H1 (cell line): ENCODE data around the gene ARL5A. TPM values are rescaled to one million over a fixed set of nuclear protein-coding genes. Genes with fewer than 3 reads are reported as not detected.

Experiments
- CTCF ChIA-PET: fragments of 300-600 bp; sonication (Branson Sonifier 250); formaldehyde crosslinking; loops from one replicate; lab custom pipeline; 2021; ENCODE audit not compliant: partially characterized antibody; lab: Charles Lee
- POLR2A ChIA-PET: fragments of 300-600 bp; sonication (Branson Sonifier 250); formaldehyde crosslinking; loops from one replicate; lab custom pipeline; 2021; ENCODE audit warnings: inconsistent platforms; ENCODE audit not compliant: partially characterized antibody; lab: Charles Lee
- DNase-seq, 2 experiments: peaks; one replicate each; pipeline versions ENCODE4 v3.0.0 to v3.0.0-alpha.2; 2010 to 2022; ENCODE audit warnings: low spot score in 2 of 2, low read depth in 1 of 2, mixed read lengths in 1 of 2
- FAIRE-seq: peaks from 2 replicates; lab custom pipeline; 2011; peaks lifted over from hg19 to GRCh38; lab: Jason Lieb, UNC
- H2AFZ ChIP-seq: 2 replicates; pipeline ENCODE4 v1.8.1; 2012; ENCODE audit warnings: low read length, inconsistent platforms
- H2AK5ac ChIP-seq: 2 replicates; pipeline ENCODE4 v1.6.1; 2013; ENCODE audit warnings: low read depth, low read length
- H2BK120ac ChIP-seq: replicated peaks from 2 replicates; pipeline ENCODE3; 2013; ENCODE audit warnings: low read depth, low read length, inconsistent platforms
- H2BK12ac ChIP-seq: 2 replicates; pipeline ENCODE4 v1.6.1; 2013; ENCODE audit warnings: low read depth, low read length
- H2BK15ac ChIP-seq: 2 replicates; pipeline ENCODE4 v1.6.1; 2013; ENCODE audit warnings: low read length
- H2BK20ac ChIP-seq: 2 replicates; pipeline ENCODE4 v1.6.1; 2013; ENCODE audit warnings: low read length
- H2BK5ac ChIP-seq: 2 replicates; pipeline ENCODE4 v1.6.1; 2013; ENCODE audit warnings: low read depth, low read length
- H3K14ac ChIP-seq: 2 replicates; pipeline ENCODE4 v1.6.1; 2013; ENCODE audit warnings: inconsistent platforms; ENCODE audit not compliant: insufficient read length
- H3K18ac ChIP-seq: 2 replicates; pipeline ENCODE4 v1.6.1; 2013; ENCODE audit warnings: low read length; ENCODE audit errors: extremely low read depth
- H3K23ac ChIP-seq: 2 replicates; pipeline ENCODE4 v1.6.1; 2013; ENCODE audit warnings: inconsistent platforms; ENCODE audit not compliant: insufficient read length
- H3K23me2 ChIP-seq: 2 replicates; pipeline ENCODE4 v1.6.1; 2013; ENCODE audit warnings: low read depth, low read length
- H3K27ac ChIP-seq: 2 replicates; pipeline ENCODE4 v1.6.1; 2011; ENCODE audit warnings: low read depth, low read length, inconsistent platforms
- H3K27me3 ChIP-seq, 4 experiments: replicated peaks in 1 of 4; 1 replicate in 1 of 4; 2 replicates in 3 of 4; pipeline versions ENCODE4 v1.6.1 to v1.8.1; 2011 to 2013; ENCODE audit warnings: low read length in 3 of 4, mild to moderate bottlenecking in 3 of 4, inconsistent platforms in 2 of 4, mixed read lengths in 2 of 4, moderate library complexity in 1 of 4; ENCODE audit not compliant: control insufficient read depth in 3 of 4, insufficient read depth in 3 of 4; ENCODE audit errors: extremely low read depth in 1 of 4
- H3K36me3 ChIP-seq, 4 experiments: 2 replicates each; pipeline versions ENCODE4 v1.6.1 to v1.8.1; 2011 to 2013; ENCODE audit warnings: mild to moderate bottlenecking in 4 of 4, low read length in 3 of 4, moderate library complexity in 2 of 4, control low read depth in 1 of 4, inconsistent platforms in 1 of 4; ENCODE audit not compliant: insufficient read depth in 4 of 4, control insufficient read depth in 2 of 4
- H3K4ac ChIP-seq: replicated peaks from 2 replicates; pipeline ENCODE3; 2013; ENCODE audit warnings: low read length, low read depth, mixed read lengths, inconsistent platforms; ENCODE audit not compliant: insufficient read length
- H3K4me1 ChIP-seq, 4 experiments: replicated peaks in 1 of 4; 1 replicate in 1 of 4; 2 replicates in 3 of 4; pipeline versions ENCODE4 v1.6.1 to v1.8.1; 2011 to 2013; ENCODE audit warnings: low read length in 3 of 4, inconsistent platforms in 2 of 4, mixed read lengths in 1 of 4; ENCODE audit not compliant: insufficient read depth in 4 of 4, control insufficient read depth in 3 of 4
- H3K4me2 ChIP-seq, 2 experiments: 2 replicates each; pipeline versions ENCODE4 v1.6.1 to v1.8.1; 2011 to 2013; ENCODE audit warnings: low read depth in 2 of 2, low read length in 2 of 2, control low read depth in 1 of 2, inconsistent platforms in 1 of 2, mild to moderate bottlenecking in 1 of 2; ENCODE audit not compliant: insufficient read depth in 1 of 2
- H3K4me3 ChIP-seq, 4 experiments: fragments of 200-600, 300-600 bp in 1 of 4; sonication (generic), shearing (Covaris generic), sonication (Bioruptor Twin) in 1 of 4; 2 replicates each; pipeline versions ENCODE4 v1.5.1 to v1.8.1; 2011 to 2016; ENCODE audit warnings: low read length in 4 of 4, low read depth in 3 of 4, control low read depth in 2 of 4, inconsistent platforms in 2 of 4, mild to moderate bottlenecking in 2 of 4, mixed read lengths in 1 of 4, moderate library complexity in 1 of 4; ENCODE audit not compliant: insufficient read depth in 2 of 4; ENCODE audit errors: extremely low read depth in 1 of 4
- H3K56ac ChIP-seq: replicated peaks from 2 replicates; pipeline ENCODE3; 2013; ENCODE audit warnings: low read depth, mild to moderate bottlenecking, mixed read lengths, low read length, inconsistent platforms; ENCODE audit not compliant: insufficient read length
- H3K79me1 ChIP-seq: 2 replicates; pipeline ENCODE4 v1.6.1; 2013; ENCODE audit warnings: low read depth, low read length, control low read depth
- H3K79me2 ChIP-seq, 2 experiments: 2 replicates each; pipeline versions ENCODE4 v1.6.1 to v1.8.1; 2012 to 2013; ENCODE audit warnings: low read length in 2 of 2, mild to moderate bottlenecking in 2 of 2, inconsistent platforms in 1 of 2; ENCODE audit not compliant: insufficient read depth in 2 of 2, control insufficient read depth in 1 of 2
- H3K9ac ChIP-seq, 4 experiments: replicated peaks in 1 of 4; 1 replicate in 1 of 4; 2 replicates in 3 of 4; pipeline versions ENCODE4 v1.6.1 to v1.8.1; 2011 to 2013; ENCODE audit warnings: low read depth in 3 of 4, low read length in 3 of 4, control low read depth in 2 of 4, mild to moderate bottlenecking in 2 of 4, moderate library complexity in 2 of 4, inconsistent platforms in 1 of 4; ENCODE audit errors: extremely low read depth in 1 of 4
- H3K9me3 ChIP-seq, 2 experiments: 2 replicates each; pipeline versions ENCODE4 v1.6.1 to v1.8.1; 2012 to 2013; ENCODE audit warnings: mild to moderate bottlenecking in 2 of 2, moderate library complexity in 2 of 2, control low read depth in 1 of 2, inconsistent platforms in 1 of 2, low read depth in 1 of 2, low read length in 1 of 2, mixed read lengths in 1 of 2; ENCODE audit not compliant: insufficient read depth in 2 of 2
- H4K20me1 ChIP-seq, 2 experiments: replicated peaks in 1 of 2; 2 replicates each; pipeline versions ENCODE3 to v1.8.1; 2011 to 2013; ENCODE audit warnings: inconsistent platforms in 2 of 2, low read length in 2 of 2, mild to moderate bottlenecking in 1 of 2; ENCODE audit not compliant: insufficient read depth in 2 of 2, control insufficient read depth in 1 of 2
- H4K5ac ChIP-seq: 2 replicates; pipeline ENCODE4 v1.6.1; 2013; ENCODE audit warnings: low read length, low read depth, mixed read lengths, inconsistent platforms; ENCODE audit not compliant: insufficient read length
- H4K8ac ChIP-seq: 2 replicates; pipeline ENCODE4 v1.8.0; 2013; ENCODE audit warnings: mild to moderate bottlenecking, moderate library complexity, low read length, inconsistent platforms; ENCODE audit not compliant: insufficient read depth; ENCODE audit errors: extremely low read depth
- H4K91ac ChIP-seq: replicated peaks from 2 replicates; pipeline ENCODE3; 2013; ENCODE audit warnings: low read length, mixed read lengths, inconsistent platforms; ENCODE audit not compliant: insufficient read length
- CEBPB ChIP-seq: IDR thresholded peaks from 2 replicates; pipeline ENCODE4 v1.6.1; 2012; ENCODE audit warnings: low read depth, low read length
- JUND ChIP-seq: IDR thresholded peaks from 2 replicates; pipeline ENCODE4 v1.6.1; 2011; ENCODE audit warnings: mild to moderate bottlenecking, improper control_type of control experiment, low read length
- RBBP5 ChIP-seq: IDR thresholded peaks from 2 replicates; pipeline ENCODE4 v1.7.1; 2012; ENCODE audit warnings: low read depth, mild to moderate bottlenecking, inconsistent platforms, low read length, moderate library complexity, borderline replicate concordance
- TBP ChIP-seq: IDR thresholded peaks from 2 replicates; pipeline ENCODE4 v1.6.1; 2011; ENCODE audit warnings: low read depth, low read length, improper control_type of control experiment
- WGBS, 2 experiments: shearing (Covaris generic) in 1 of 2; methylation state at CpG; one replicate each; pipeline versions ENCODE4 v1.1.6 to v1.1.7; 2013 to 2015; ENCODE audit warnings: low lambda C conversion rate in 2 of 2, mixed read lengths in 2 of 2, inconsistent platforms in 1 of 2, low coverage in 1 of 2, missing lambda C conversion rate in 1 of 2; ENCODE audit not compliant: insufficient replicate concordance in 2 of 2, insufficient coverage in 1 of 2, insufficient read length in 1 of 2; ENCODE audit errors: extremely low coverage in 1 of 2, missing lambda C conversion rate in 1 of 2; 5-methylcytosine and 5-hydroxymethylcytosine counted together
- polyA plus RNA-seq, 7 experiments: library from polyadenylated mRNA; depleted of rRNA in 3 of 7; stranded (reverse) in 5 of 7; unstranded in 2 of 7; fragments of >200 nt in 5 of 7; fragments of 200-250 nt in 2 of 7; gene quantifications; 1 replicate in 5 of 7; 2 replicates in 1 of 7; 4 replicates in 1 of 7; pipeline versions ENCODE4 v1.2.1 to v1.2.3, GENCODE V29; 2011 to 2013; ENCODE audit warnings: missing spikeins in 2 of 7, mixed read lengths in 2 of 7
- total RNA-seq: library from RNA; stranded (reverse); fragmentation: NEBNext Ultra II Directional; extraction: Animal tissue kit (Norgen Biotek cat#: 25700); gene quantifications from 2 replicates; pipeline ENCODE4 v1.2.1, GENCODE V29; 2021

ARL5A gene
- total and polyA plus RNA-seq, 2 of the 8 experiments (the other 6 are each of a cell fraction or from before 2014, with no cell fraction given), result 12.6 to 86.3 TPM

DNA sequence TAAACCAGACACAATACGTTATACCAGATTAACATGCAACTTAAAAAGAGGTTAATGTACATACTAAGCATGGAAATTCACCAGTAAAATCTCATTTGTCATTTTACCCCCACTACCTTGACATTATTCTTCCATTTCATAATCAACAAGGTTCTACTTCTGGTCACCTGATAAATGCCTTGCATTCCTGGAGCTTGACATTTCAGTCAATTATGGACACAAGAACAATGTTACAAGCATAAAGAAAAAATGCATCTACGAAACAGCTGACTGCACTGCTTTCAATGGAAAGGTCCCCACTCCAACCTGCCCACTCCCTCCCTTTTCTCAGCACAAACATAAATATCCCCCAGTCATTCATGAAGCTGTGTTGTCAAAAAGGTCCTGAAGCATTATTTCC, 31.4 kb downstream of the ARL5A start:
- Histone ChIP-seq H3K23ac (no peak overlapping the region), H3K18ac (no peak overlapping the region), H4K5ac (no peak overlapping the region), H2BK12ac (no peak overlapping the region), H2AFZ (no peak overlapping the region), H3K4ac (no peak overlapping the region), H3K56ac (no peak overlapping the region), H3K4me1 (no peaks in the 10 kb centered on the region), H2AK5ac (no peak overlapping the region), H2BK20ac (no peak overlapping the region), H2BK15ac (no peak overlapping the region), H2BK5ac (no peak overlapping the region), H4K91ac (no peak overlapping the region), H3K4me2 (no peak overlapping the region), H3K9me3 (no peaks in the 10 kb centered on the region), H3K4me3 (no peak overlapping the region), H3K79me1 (no peaks in the 10 kb centered on the region; the same call in 1 of the 2 replicates), H3K23me2 (no peaks in the 10 kb centered on the region), H3K36me3 (peaks cover 0 to 10% (median under 1%) of the 10 kb centered on the region in 4 experiments; a peak in 3 of 8 replicates), H3K27me3 (no peaks in the 10 kb centered on the region), H3K14ac (no peak overlapping the region), H4K8ac (no peak overlapping the region), H3K27ac (no peak overlapping the region), H3K79me2 (no peaks in the 10 kb centered on the region), H3K9ac (peak overlapping the region in 1 of 4 experiments; percentile 13; a peak in 1 of 7 replicates), H4K20me1 (peaks cover 1 to 4% of the 10 kb centered on the region in 2 experiments), H2BK120ac (no peak overlapping the region)
- DNase-seq (no peak), FAIRE-seq (peak; percentile 91)
- TF ChIP-seq CEBPB (no peak), RBBP5 (no peak), TBP (no peak), JUND (no peak)
- 80% methylated on average over 2 of the region's 2 CpGs; no CpG with 5 or more reads in 1 of the 2 experiments for WGBS, 2 experiments
- POLR2A ChIA-PET, result no interaction called here
- CTCF ChIA-PET, result no interaction called here
